IMR-90 (cell line): ENCODE results near the gene PLA2G1B. TPM values are rescaled to one million over a fixed set of nuclear protein-coding genes. Genes with fewer than 3 reads are reported as not detected.

ENCODE experiments used
- ATAC-seq: fragments of 200-7000 bp; cut with Tn5 transposase; 2 replicates; pipeline ENCODE4 v1.9.1; 2020; ENCODE audit warnings: low read depth, mild to moderate bottlenecking, moderate library complexity
- BruUV-seq: library from RNA; stranded (reverse); fragments of 400-500 nt; replicated peaks from 2 replicates; lab custom pipeline; 2021; lab: Mats Ljungman, UMichigan
- CTCF ChIA-PET: fragments of 300-600 bp; formaldehyde crosslinking; extraction: SDS; loops from one replicate; lab custom pipeline; 2021; ENCODE audit warnings: antibody characterized with exemption; lab: Yijun Ruan, JAX
- POLR2A ChIA-PET: fragments of 300-600 bp; sonication (Branson Sonifier 250); formaldehyde crosslinking; loops from one replicate; lab custom pipeline; 2022; ENCODE audit warnings: antibody characterized with exemption; ENCODE audit not compliant: unreplicated experiment; lab: Charles Lee
- DNase-seq: peaks from one replicate; pipeline ENCODE4 v3.0.0; 2013
- H2AFZ ChIP-seq: replicated peaks from 2 replicates; pipeline ENCODE3; 2013; ENCODE audit warnings: low read length, mild to moderate bottlenecking; ENCODE audit not compliant: poor library complexity
- H2AK5ac ChIP-seq: 2 replicates; pipeline ENCODE4 v1.6.1; 2013; ENCODE audit warnings: low read depth, low read length, inconsistent platforms
- H2AK9ac ChIP-seq: replicated peaks from 2 replicates; pipeline ENCODE3; 2013; ENCODE audit warnings: mild to moderate bottlenecking, low read depth, low read length, moderate library complexity; ENCODE audit not compliant: poor library complexity
- H2BK120ac ChIP-seq: 2 replicates; pipeline ENCODE4 v1.6.1; 2013; ENCODE audit warnings: low read depth, low read length, inconsistent platforms
- H2BK15ac ChIP-seq: 3 replicates; pipeline ENCODE4 v1.6.1; 2013; ENCODE audit warnings: low read depth, low read length, inconsistent platforms
- H2BK20ac ChIP-seq: 2 replicates; pipeline ENCODE4 v1.6.1; 2013; ENCODE audit warnings: low read depth, mild to moderate bottlenecking, inconsistent platforms, low read length, moderate library complexity
- H2BK5ac ChIP-seq: 2 replicates; pipeline ENCODE4 v1.6.1; 2013; ENCODE audit warnings: mild to moderate bottlenecking, low read depth, low read length, inconsistent platforms; ENCODE audit not compliant: poor library complexity, severe bottlenecking
- H3K14ac ChIP-seq: replicated peaks from 2 replicates; pipeline ENCODE4 v1.6.1; 2013; ENCODE audit warnings: low read depth, low read length, inconsistent platforms
- H3K18ac ChIP-seq: 2 replicates; pipeline ENCODE4 v1.6.1; 2013; ENCODE audit warnings: low read depth, low read length, control low read depth
- H3K23ac ChIP-seq: 2 replicates; pipeline ENCODE4 v1.6.1; 2013; ENCODE audit warnings: low read depth, low read length, inconsistent platforms
- H3K27ac ChIP-seq: 2 replicates; pipeline ENCODE4 v1.5.1; 2013; ENCODE audit warnings: mild to moderate bottlenecking, control low read depth, low read length; ENCODE audit not compliant: insufficient read depth
- H3K27me3 ChIP-seq: 2 replicates; pipeline ENCODE4 v1.6.1; 2013; ENCODE audit warnings: low read length; ENCODE audit not compliant: control insufficient read depth, insufficient read depth
- H3K36me3 ChIP-seq: 2 replicates; pipeline ENCODE4 v1.6.1; 2013; ENCODE audit warnings: low read length, mixed read lengths; ENCODE audit not compliant: control insufficient read depth, insufficient read depth
- H3K4ac ChIP-seq: 2 replicates; pipeline ENCODE4 v1.6.1; 2013; ENCODE audit warnings: low read depth, low read length, inconsistent platforms
- H3K4me1 ChIP-seq: 2 replicates; pipeline ENCODE4 v1.6.1; 2013; ENCODE audit warnings: low read length, mixed read lengths; ENCODE audit not compliant: control insufficient read depth, insufficient read depth
- H3K4me2 ChIP-seq: 2 replicates; pipeline ENCODE4 v1.6.1; 2013; ENCODE audit warnings: low read depth, mild to moderate bottlenecking, control low read depth, low read length, moderate library complexity
- H3K4me3 ChIP-seq: 2 replicates; pipeline ENCODE4 v1.5.1; 2013; ENCODE audit warnings: low read depth, mild to moderate bottlenecking, control low read depth, low read length, moderate library complexity; ENCODE audit not compliant: insufficient read depth
- H3K56ac ChIP-seq: 2 replicates; pipeline ENCODE4 v1.6.1; 2013; ENCODE audit warnings: low read length, inconsistent platforms; ENCODE audit not compliant: insufficient read depth; ENCODE audit errors: extremely low read depth
- H3K79me1 ChIP-seq, 2 experiments: 2 replicates each; pipeline ENCODE4 v1.6.1; 2013; ENCODE audit warnings: low read length in 2 of 2, inconsistent platforms in 1 of 2, low read depth in 1 of 2
- H3K9ac ChIP-seq: 2 replicates; pipeline ENCODE4 v1.6.1; 2013; ENCODE audit warnings: low read depth, low read length, control low read depth
- H3K9me1 ChIP-seq: 2 replicates; pipeline ENCODE4 v1.6.1; 2013; ENCODE audit warnings: low read length, inconsistent platforms; ENCODE audit not compliant: insufficient read depth
- H3K9me3 ChIP-seq: 2 replicates; pipeline ENCODE4 v1.6.1; 2013; ENCODE audit warnings: low read length; ENCODE audit not compliant: control insufficient read depth, insufficient read depth
- H4K20me1 ChIP-seq: 2 replicates; pipeline ENCODE4 v1.6.1; 2013; ENCODE audit warnings: low read length, inconsistent platforms; ENCODE audit not compliant: insufficient read depth
- H4K5ac ChIP-seq: 2 replicates; pipeline ENCODE4 v1.6.1; 2013; ENCODE audit warnings: mild to moderate bottlenecking, low read depth, low read length, control low read depth
- H4K8ac ChIP-seq, 2 experiments: 2 replicates each; pipeline ENCODE4 v1.6.1; 2013; ENCODE audit warnings: low read depth in 2 of 2, low read length in 2 of 2, control low read depth in 1 of 2, inconsistent platforms in 1 of 2
- H4K91ac ChIP-seq: 2 replicates; pipeline ENCODE4 v1.6.1; 2013; ENCODE audit warnings: low read depth, low read length, inconsistent platforms; ENCODE audit not compliant: insufficient read depth
- CEBPB ChIP-seq: IDR thresholded peaks from 2 replicates; pipeline ENCODE4 v1.6.1; 2012; ENCODE audit warnings: low read depth, low read length, improper control_type of control experiment
- CHD1 ChIP-seq: IDR thresholded peaks from 2 replicates; pipeline ENCODE4 v1.6.1; 2012; ENCODE audit warnings: low read depth, low read length, improper control_type of control experiment
- FOS ChIP-seq: fragments of 150-350 bp; IDR thresholded peaks from 2 replicates; pipeline ENCODE4 v1.6.1; 2016; ENCODE audit warnings: low read depth, low read length
- MAFK ChIP-seq: IDR thresholded peaks from 2 replicates; pipeline ENCODE4 v1.6.1; 2012; ENCODE audit warnings: low read depth, low read length, improper control_type of control experiment
- MAZ ChIP-seq: IDR thresholded peaks from 2 replicates; pipeline ENCODE4 v1.6.1; 2012; ENCODE audit warnings: low read depth, mild to moderate bottlenecking, low read length, improper control_type of control experiment, moderate library complexity, borderline replicate concordance
- MXI1 ChIP-seq: IDR thresholded peaks from 2 replicates; pipeline ENCODE4 v1.6.1; 2012; ENCODE audit warnings: low read depth, mild to moderate bottlenecking, low read length, moderate library complexity, borderline replicate concordance
- NFE2L2 ChIP-seq: fragments of 150-350 bp; IDR thresholded peaks from 2 replicates; pipeline ENCODE4 v1.6.1; 2016; ENCODE audit warnings: low read depth, mild to moderate bottlenecking, low read length
- POLR2A ChIP-seq: IDR thresholded peaks from 2 replicates; pipeline ENCODE4 v1.6.1; 2012; ENCODE audit warnings: mild to moderate bottlenecking, low read depth, low read length
- RAD21 ChIP-seq: IDR thresholded peaks from 2 replicates; pipeline ENCODE4 v1.6.1; 2012; ENCODE audit warnings: low read length, improper control_type of control experiment
- RCOR1 ChIP-seq: IDR thresholded peaks from 2 replicates; pipeline ENCODE4 v1.6.1; 2012; ENCODE audit warnings: mild to moderate bottlenecking, low read length, improper control_type of control experiment; ENCODE audit not compliant: insufficient replicate concordance
- RFX5 ChIP-seq: IDR thresholded peaks from 2 replicates; pipeline ENCODE4 v1.8.0; 2012; ENCODE audit warnings: low read depth, mild to moderate bottlenecking, low read length, moderate library complexity
- SMC3 ChIP-seq: fragments of 150-350 bp; IDR thresholded peaks from 2 replicates; pipeline ENCODE4 v1.6.1; 2016; ENCODE audit warnings: low read depth, mild to moderate bottlenecking, antibody characterized with exemption, low read length, moderate library complexity
- whole genome bisulfite sequencing, 2 experiments: methylation state at CpG; one replicate each; pipeline versions ENCODE4 v1.1.5 to v1.1.7; 2013; ENCODE audit warnings: missing lambda C conversion rate in 2 of 2; ENCODE audit not compliant: insufficient read length in 1 of 2; ENCODE audit errors: extremely low coverage in 2 of 2; 5-methylcytosine and 5-hydroxymethylcytosine counted together
- dilution Hi-C: fragments of 300-500 bp; cut with HindIII; formaldehyde crosslinking; loops from one replicate; pipeline ENCODE4 v1.14.3; 2018; ENCODE audit warnings: low sequenced_read_pairs; ENCODE audit not compliant: unreplicated experiment
- in situ Hi-C: fragments of 300-500 bp; cut with MboI; formaldehyde crosslinking; loops from 3 replicates; pipeline ENCODE4 v1.14.3; 2019; ENCODE audit warnings: low sequenced_read_pairs, inconsistent platforms, mixed read lengths
- intact Hi-C: fragments of 100-400 bp; cut with micrococcal nuclease; formaldehyde crosslinking; loops from 2 replicates; pipeline ENCODE4 v1.10.0; 2022
- polyA plus RNA-seq, 3 experiments: library from polyadenylated mRNA; depleted of rRNA; stranded (reverse); fragments of >200 nt; gene quantifications; 2 replicates each; pipeline ENCODE4 v1.2.3, GENCODE V29; 2012; ENCODE audit warnings: low replicate concordance in 1 of 3
- total RNA-seq: library from RNA; depleted of rRNA; stranded (reverse); fragments of >200 nt; gene quantifications from 2 replicates; pipeline ENCODE4 v1.2.3, GENCODE V29; 2012
- TF ChIP-seq, protein P1 (sequence below): fragments of 150-350 bp; IDR thresholded peaks from 2 replicates; pipeline ENCODE4 v1.6.1; 2016; ENCODE audit warnings: low read depth, mild to moderate bottlenecking, low read length, moderate library complexity, borderline replicate concordance
- TF ChIP-seq, protein P2 (sequence below): fragments of 150-350 bp; IDR thresholded peaks from 2 replicates; pipeline ENCODE4 v1.6.1; 2017; ENCODE audit warnings: mild to moderate bottlenecking, antibody characterized with exemption, low read length, low read depth
- TF ChIP-seq, protein P3 (sequence below): conservative IDR thresholded peaks from 2 replicates; pipeline ENCODE4 v1.5.1; 2012; ENCODE audit warnings: mild to moderate bottlenecking, low read depth, low read length, improper control_type of control experiment

PLA2G1B gene
- total and polyA plus RNA-seq, 2 of the 4 experiments (the other 2 are of a cell fraction) = not detected

DNA sequence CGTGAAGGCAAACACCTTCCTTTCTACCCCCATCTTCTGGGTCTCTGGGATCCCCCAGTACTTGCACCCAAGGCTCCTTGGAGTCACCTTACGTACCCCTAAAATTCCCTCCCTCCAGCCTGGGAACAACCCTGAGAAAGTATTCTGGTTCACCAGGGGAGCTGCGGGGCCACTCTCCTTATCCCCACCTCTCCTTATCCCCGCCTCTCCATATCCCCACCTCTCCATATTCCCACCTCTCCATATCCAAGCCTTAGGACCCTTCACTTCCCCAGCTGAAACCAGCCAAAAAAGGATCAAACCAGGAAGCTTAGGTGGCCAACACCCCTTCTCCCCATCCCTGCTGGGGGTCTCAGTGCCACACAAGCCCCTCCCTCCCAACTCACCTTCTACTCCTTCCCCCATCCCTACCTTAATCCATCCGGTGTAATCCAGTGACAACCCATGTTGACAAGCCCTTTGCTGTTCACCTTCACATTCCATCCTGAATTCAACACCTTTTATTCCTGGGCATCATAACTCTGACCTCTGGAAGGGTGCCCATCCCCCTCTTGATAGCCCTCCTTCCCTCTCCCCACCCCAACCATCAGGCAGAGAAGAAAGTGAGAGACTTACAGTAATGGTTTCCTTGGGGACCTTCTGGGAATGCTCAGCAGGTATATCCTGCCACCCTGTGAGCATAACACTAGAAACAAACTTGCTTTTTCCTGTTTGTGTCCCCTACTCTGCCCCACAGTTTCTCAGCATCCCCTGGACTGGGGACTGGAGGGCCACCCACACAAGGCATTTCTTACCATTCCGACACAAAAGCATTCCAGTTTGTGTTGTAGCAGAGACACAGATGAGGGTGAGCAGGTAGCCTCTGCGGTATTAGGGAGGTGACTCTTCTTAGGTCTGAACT is 43.0 kb upstream of the PLA2G1B start:
- no peak overlapping the region for H3K14ac ChIP-seq
- H2BK5ac ChIP-seq = no peak overlapping the region
- H4K91ac ChIP-seq = no peak overlapping the region
- H3K79me1 ChIP-seq = no peaks in the 10 kb centered on the region
- H3K4me2 ChIP-seq = no peak overlapping the region
- H3K27me3 ChIP-seq = peaks cover 86% of the 10 kb centered on the region
- H2BK20ac ChIP-seq = no peak overlapping the region
- no peaks in the 10 kb centered on the region for H3K9me1 ChIP-seq
- H2AFZ ChIP-seq = no peak overlapping the region
- H2BK120ac ChIP-seq = no peak overlapping the region
- no peak overlapping the region for H4K8ac ChIP-seq
- intact Hi-C loops = loop anchor here (5.0 kb wide), 1 partner anchor 42 kb away; no protein-coding TSS in a partner anchor
- no TSS peak for BruUV-seq
- ATAC-seq = no peak
- no peak overlapping the region for H3K18ac ChIP-seq
- no peak overlapping the region for H2BK15ac ChIP-seq
- no peak for DNase-seq
- in situ Hi-C loops = no loop called here
- POLR2A ChIA-PET = no interaction called here
- no peak overlapping the region for H3K9ac ChIP-seq
- no peaks in the 10 kb centered on the region for H4K20me1 ChIP-seq
- H3K9me3 ChIP-seq = no peaks in the 10 kb centered on the region
- H3K4me3 ChIP-seq = no peak overlapping the region
- CTCF ChIA-PET = no interaction called here
- H3K4me1 ChIP-seq = no peaks in the 10 kb centered on the region
- H3K27ac ChIP-seq = no peak overlapping the region
- no peak overlapping the region for H3K4ac ChIP-seq
- no peak overlapping the region for H2AK5ac ChIP-seq
- H2AK9ac ChIP-seq = no peak overlapping the region
- no peak overlapping the region for H3K23ac ChIP-seq
- WGBS, 2 experiments = 34% methylated on average over 4 of the region's 7 CpGs; no CpG with 5 or more reads in 1 of the 2 experiments
- no peak overlapping the region for H4K5ac ChIP-seq
- dilution Hi-C loops = no loop called here
- H3K36me3 ChIP-seq = no peaks in the 10 kb centered on the region
- H3K56ac ChIP-seq = no peak overlapping the region
- TF ChIP-seq, protein P1, sequence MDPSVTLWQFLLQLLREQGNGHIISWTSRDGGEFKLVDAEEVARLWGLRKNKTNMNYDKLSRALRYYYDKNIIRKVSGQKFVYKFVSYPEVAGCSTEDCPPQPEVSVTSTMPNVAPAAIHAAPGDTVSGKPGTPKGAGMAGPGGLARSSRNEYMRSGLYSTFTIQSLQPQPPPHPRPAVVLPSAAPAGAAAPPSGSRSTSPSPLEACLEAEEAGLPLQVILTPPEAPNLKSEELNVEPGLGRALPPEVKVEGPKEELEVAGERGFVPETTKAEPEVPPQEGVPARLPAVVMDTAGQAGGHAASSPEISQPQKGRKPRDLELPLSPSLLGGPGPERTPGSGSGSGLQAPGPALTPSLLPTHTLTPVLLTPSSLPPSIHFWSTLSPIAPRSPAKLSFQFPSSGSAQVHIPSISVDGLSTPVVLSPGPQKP = no peak
- TF ChIP-seq MXI1 (no peak), MAZ (no peak), POLR2A (no peak), RCOR1 (no peak), SMC3 (no peak), RFX5 (no peak), MAFK (no peak), FOS (no peak), CHD1 (no peak), NFE2L2 (no peak), RAD21 (no peak), CEBPB (no peak)
- TF ChIP-seq, protein P2, sequence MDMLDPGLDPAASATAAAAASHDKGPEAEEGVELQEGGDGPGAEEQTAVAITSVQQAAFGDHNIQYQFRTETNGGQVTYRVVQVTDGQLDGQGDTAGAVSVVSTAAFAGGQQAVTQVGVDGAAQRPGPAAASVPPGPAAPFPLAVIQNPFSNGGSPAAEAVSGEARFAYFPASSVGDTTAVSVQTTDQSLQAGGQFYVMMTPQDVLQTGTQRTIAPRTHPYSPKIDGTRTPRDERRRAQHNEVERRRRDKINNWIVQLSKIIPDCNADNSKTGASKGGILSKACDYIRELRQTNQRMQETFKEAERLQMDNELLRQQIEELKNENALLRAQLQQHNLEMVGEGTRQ = no peak
- TF ChIP-seq, protein P3, sequence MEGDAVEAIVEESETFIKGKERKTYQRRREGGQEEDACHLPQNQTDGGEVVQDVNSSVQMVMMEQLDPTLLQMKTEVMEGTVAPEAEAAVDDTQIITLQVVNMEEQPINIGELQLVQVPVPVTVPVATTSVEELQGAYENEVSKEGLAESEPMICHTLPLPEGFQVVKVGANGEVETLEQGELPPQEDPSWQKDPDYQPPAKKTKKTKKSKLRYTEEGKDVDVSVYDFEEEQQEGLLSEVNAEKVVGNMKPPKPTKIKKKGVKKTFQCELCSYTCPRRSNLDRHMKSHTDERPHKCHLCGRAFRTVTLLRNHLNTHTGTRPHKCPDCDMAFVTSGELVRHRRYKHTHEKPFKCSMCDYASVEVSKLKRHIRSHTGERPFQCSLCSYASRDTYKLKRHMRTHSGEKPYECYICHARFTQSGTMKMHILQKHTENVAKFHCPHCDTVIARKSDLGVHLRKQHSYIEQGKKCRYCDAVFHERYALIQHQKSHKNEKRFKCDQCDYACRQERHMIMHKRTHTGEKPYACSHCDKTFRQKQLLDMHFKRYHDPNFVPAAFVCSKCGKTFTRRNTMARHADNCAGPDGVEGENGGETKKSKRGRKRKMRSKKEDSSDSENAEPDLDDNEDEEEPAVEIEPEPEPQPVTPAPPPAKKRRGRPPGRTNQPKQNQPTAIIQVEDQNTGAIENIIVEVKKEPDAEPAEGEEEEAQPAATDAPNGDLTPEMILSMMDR = no peak
